Heart right ventricle (tissue), 16 donors: ENCODE measurements around the gene HOTAIR. TPM values are rescaled to one million over a fixed set of nuclear protein-coding genes. Genes with fewer than 3 reads are reported as not detected.

Experiments used
- ATAC-seq, 8 donors: fragments of 200-7000 bp; cut with Tn5 transposase; one replicate each; pipeline ENCODE4 v1.9.1; 2020; ENCODE audit warnings: mild to moderate bottlenecking in 8 of 8, moderate library complexity in 8 of 8, moderate number of reproducible peaks in 1 of 8
- DNase-seq, 2 donors: peaks; one replicate each; pipeline ENCODE4 v3.0.0-alpha.2; 2020
- H3K27ac ChIP-seq, 10 donors: fragments of 200-600 bp; sonication (generic) in 2 of 10; one replicate each; pipeline versions ENCODE4 v1.5.0 to v1.8.0; 2020 to 2022; ENCODE audit warnings: mild to moderate bottlenecking in 3 of 10
- H3K27me3 ChIP-seq, 7 donors: fragments of 200-600 bp; one replicate each; pipeline ENCODE4 v1.8.0; 2021 to 2022; ENCODE audit warnings: mild to moderate bottlenecking in 2 of 7
- H3K36me3 ChIP-seq, 9 donors: fragments of 200-600 bp; sonication (generic) in 1 of 9; one replicate each; pipeline versions ENCODE4 v1.5.0 to v1.8.0; 2020 to 2022; ENCODE audit warnings: mild to moderate bottlenecking in 2 of 9
- H3K4me1 ChIP-seq, 9 donors: fragments of 200-600 bp; sonication (generic) in 1 of 9; one replicate each; pipeline versions ENCODE4 v1.5.0 to v1.8.0; 2020 to 2022; ENCODE audit warnings: mild to moderate bottlenecking in 4 of 9
- H3K4me3 ChIP-seq, 10 donors: fragments of 200-600 bp; sonication (generic) in 2 of 10; one replicate each; pipeline versions ENCODE4 v1.5.0 to v1.8.0; 2020 to 2022; ENCODE audit warnings: mild to moderate bottlenecking in 7 of 10, moderate library complexity in 2 of 10
- H3K9me3 ChIP-seq, 11 donors: fragments of 200-600 bp in 10 of 11; sonication (generic) in 2 of 11; one replicate each; pipeline versions ENCODE4 v1.5.0 to v1.8.0; 2013 to 2022; ENCODE audit warnings: mild to moderate bottlenecking in 2 of 11, control low read depth in 1 of 11, moderate library complexity in 1 of 11
- WGBS, 2 donors: extraction: QIAGEN DNeasy Blood & Tissue Kit; methylation state at CpG; one replicate each; pipeline ENCODE4 v1.1.7; 2013; ENCODE audit warnings: inconsistent platforms in 1 of 2; 5-methylcytosine and 5-hydroxymethylcytosine counted together
- intact Hi-C, 10 donors: fragments of 100-400 bp; cut with DNase I; formaldehyde crosslinking; loops; one replicate each; pipeline versions ENCODE4 v1.11.1 to v1.14.2; 2022
- polyA plus RNA-seq, 2 donors: library from polyadenylated mRNA; stranded (reverse); fragments of 200-250 nt; gene quantifications; one replicate each; pipeline ENCODE4 v1.2.3, GENCODE V29; 2013
- total RNA-seq, 10 donors: library from RNA; stranded (reverse); fragmentation: NEBNext Ultra II Directional in 3 of 10; extraction: Animal tissue kit (Norgen Biotek cat#: 25700) in 3 of 10; gene quantifications; one replicate each; pipeline versions ENCODE4 v1.2.1 to v1.2.4, GENCODE V29; 2021 to 2023
- TF ChIP-seq, protein P1 (sequence below), 9 donors: fragments of 200-600 bp; sonication (generic) in 2 of 9; IDR thresholded peaks; one replicate each; pipeline versions ENCODE4 v1.5.0 to v1.8.0; 2021 to 2022; ENCODE audit warnings: antibody characterized with exemption in 9 of 9, mild to moderate bottlenecking in 5 of 9, moderate library complexity in 1 of 9
- donor health status: Arrhythmogenic right ventricular cardiomyopathy.
- donor health status: ischemic (EF 13 %, LVEDD 7.1; RV severe dilation, severe dysfunction).
- donor health status: healthy with polysubstance abuse.
- donor health status: DM: no; HTN: yes; CAD: no.
- donor health status: DM: no; HTN: no; CAD: no.
- donor health status: ischemic (EF 25% LVEDD 6.9; RV normal size, moderate dysfunction).
- donor health status: ischemic (EF 25% LVEDD 5.7; RV mildly dilated, moderate dysfunction).
- donor health status: healthy.
- donor health status: DM: yes; HTN: yes; CAD: no.
- donor health status: Ischemic cardiomyopathy.
- donor health status: ischemic (EF 35%, LVEDD 5.7; RV mildly dilated, moderate dysfunction).
- donor health status: nonischemic (EF 11% LVEDD 7.7; RV severe dilation, severe dysfunction).
- donor health status: DM: yes; HTN: yes; CAD: no.
- donor health status: PGD.
- donor health status: ischemic (EF 29% LVEDD 5.4; RV normal size, mild dysfunction).
- donor health status: nonischemic (EF 23%, LVEDD 6.1; RV moderate dilation, normal function).

Gene HOTAIR
- total and polyA plus RNA-seq, 12 donors: not detected

DNA sequence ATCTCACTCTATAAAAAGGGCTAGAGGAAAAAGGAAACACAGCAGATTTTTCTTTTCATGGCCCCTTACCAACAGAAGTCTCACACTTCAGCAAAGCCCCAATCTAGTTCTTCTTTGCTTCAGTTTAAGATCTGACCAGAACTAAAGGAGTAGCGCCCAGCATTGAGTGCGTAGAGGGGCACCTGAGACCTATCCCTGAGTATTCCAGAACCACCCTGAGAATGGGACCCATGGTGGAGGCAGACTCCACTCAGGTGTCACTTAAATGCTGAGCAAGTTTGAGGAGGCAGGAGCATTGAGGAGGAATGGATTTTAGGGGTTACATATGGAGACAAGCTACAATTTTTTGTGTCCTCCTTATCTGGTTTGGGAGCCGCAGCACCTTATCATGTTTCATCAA is 3.6 kb downstream of the HOTAIR start:
- Histone ChIP-seq H3K36me3 (no peaks in the 10 kb centered on the region), H3K9me3 (no peaks in the 10 kb centered on the region), H3K4me1 (peaks cover 2 to 35% (median 16%) of the 10 kb centered on the region in 9 donors), H3K4me3 (no peak overlapping the region), H3K27ac (no peak overlapping the region), H3K27me3 (peaks cover 72 to 100% (median 100%) of the 10 kb centered on the region in 7 donors)
- 53 to 68% methylated on average over 3 of the region's 3 CpGs for WGBS, 2 donors
- TF ChIP-seq, protein P1, sequence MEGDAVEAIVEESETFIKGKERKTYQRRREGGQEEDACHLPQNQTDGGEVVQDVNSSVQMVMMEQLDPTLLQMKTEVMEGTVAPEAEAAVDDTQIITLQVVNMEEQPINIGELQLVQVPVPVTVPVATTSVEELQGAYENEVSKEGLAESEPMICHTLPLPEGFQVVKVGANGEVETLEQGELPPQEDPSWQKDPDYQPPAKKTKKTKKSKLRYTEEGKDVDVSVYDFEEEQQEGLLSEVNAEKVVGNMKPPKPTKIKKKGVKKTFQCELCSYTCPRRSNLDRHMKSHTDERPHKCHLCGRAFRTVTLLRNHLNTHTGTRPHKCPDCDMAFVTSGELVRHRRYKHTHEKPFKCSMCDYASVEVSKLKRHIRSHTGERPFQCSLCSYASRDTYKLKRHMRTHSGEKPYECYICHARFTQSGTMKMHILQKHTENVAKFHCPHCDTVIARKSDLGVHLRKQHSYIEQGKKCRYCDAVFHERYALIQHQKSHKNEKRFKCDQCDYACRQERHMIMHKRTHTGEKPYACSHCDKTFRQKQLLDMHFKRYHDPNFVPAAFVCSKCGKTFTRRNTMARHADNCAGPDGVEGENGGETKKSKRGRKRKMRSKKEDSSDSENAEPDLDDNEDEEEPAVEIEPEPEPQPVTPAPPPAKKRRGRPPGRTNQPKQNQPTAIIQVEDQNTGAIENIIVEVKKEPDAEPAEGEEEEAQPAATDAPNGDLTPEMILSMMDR (IDR thresholded peaks at IDR 0.05): no peak
- intact Hi-C loops: no loop called here
- no peak for ATAC-seq
- DNase-seq: no peak

DNA sequence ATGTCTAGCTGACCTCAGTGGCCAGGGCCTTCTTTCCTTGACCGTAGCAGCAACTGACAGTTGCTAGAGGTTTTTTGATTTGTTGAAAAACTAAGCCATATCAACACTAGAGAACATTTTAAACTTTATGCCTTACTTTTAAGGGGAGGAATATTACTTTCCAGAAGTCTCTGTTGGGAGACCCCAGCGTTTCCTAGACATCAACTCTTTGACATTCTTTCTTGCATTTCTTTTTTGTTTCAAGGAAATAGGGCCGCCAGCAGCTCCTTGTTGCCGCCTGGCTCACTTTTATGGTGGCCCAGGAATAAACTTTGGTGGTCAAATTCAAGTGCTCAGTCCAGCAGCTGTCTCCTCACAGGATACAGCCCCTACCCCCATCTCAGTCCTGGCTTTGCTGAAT is 4.3 kb downstream of the HOTAIR start:
- ATAC-seq: no peak
- H3K36me3 ChIP-seq: no peaks in the 10 kb centered on the region
- H3K4me1 ChIP-seq: peaks cover 2 to 39% (median 16%) of the 10 kb centered on the region in 9 donors
- H3K9me3 ChIP-seq: no peaks in the 10 kb centered on the region
- H3K4me3 ChIP-seq: no peak overlapping the region
- 15 to 25% methylated on average over 4 of the region's 4 CpGs for WGBS, 2 donors
- peaks cover 70 to 100% (median 100%) of the 10 kb centered on the region in 7 donors for H3K27me3 ChIP-seq
- no peak overlapping the region for H3K27ac ChIP-seq
- intact Hi-C loops: no loop called here
- TF ChIP-seq, protein P1 (IDR thresholded peaks at IDR 0.05): no peak
- no peak for DNase-seq

DNA sequence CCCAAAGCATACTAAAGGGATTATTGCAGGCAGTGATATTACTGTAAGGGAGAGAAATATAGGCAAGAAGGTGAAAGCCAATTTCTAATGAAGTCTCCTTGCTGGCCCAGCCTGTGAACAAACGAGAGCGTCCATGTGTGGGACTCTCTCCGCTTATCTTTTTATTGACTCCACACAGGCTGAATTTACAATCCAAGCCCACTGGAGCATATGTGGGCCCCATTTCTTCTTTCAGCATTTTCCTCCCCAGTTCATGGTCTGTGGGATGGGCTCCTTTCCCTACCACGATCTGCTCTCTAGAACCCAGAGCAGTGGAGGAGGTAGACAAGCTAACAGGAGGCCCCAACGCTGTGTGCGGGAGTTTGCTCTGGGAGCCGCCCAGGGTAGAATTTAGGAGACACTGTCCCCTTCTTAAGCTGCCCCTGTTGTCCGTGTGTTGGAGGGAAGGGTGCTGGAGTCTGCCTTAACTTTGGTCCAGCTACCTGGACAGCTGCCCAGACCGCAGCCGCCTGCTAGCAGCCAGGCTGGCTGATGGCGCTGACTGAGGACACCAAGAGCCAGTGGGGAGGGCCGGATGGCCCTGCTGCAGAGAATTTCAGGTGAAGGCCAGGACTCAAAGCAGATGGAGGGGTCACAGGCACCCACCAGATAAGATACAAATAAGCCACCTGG is 5.0 kb downstream of the HOTAIR start:
- DNase-seq: no peak
- TF ChIP-seq, protein P1 (IDR thresholded peaks at IDR 0.05): no peak
- 12 to 17% methylated on average over 12 of the region's 12 CpGs for WGBS, 2 donors
- Histone ChIP-seq H3K9me3 (no peaks in the 10 kb centered on the region), H3K27ac (no peak overlapping the region), H3K4me3 (no peak overlapping the region), H3K4me1 (peaks cover 0 to 31% (median 9%) of the 10 kb centered on the region in 9 donors), H3K27me3 (peaks cover 69 to 100% (median 100%) of the 10 kb centered on the region in 7 donors), H3K36me3 (no peaks in the 10 kb centered on the region)
- no peak for ATAC-seq
- intact Hi-C loops: no loop called here

DNA sequence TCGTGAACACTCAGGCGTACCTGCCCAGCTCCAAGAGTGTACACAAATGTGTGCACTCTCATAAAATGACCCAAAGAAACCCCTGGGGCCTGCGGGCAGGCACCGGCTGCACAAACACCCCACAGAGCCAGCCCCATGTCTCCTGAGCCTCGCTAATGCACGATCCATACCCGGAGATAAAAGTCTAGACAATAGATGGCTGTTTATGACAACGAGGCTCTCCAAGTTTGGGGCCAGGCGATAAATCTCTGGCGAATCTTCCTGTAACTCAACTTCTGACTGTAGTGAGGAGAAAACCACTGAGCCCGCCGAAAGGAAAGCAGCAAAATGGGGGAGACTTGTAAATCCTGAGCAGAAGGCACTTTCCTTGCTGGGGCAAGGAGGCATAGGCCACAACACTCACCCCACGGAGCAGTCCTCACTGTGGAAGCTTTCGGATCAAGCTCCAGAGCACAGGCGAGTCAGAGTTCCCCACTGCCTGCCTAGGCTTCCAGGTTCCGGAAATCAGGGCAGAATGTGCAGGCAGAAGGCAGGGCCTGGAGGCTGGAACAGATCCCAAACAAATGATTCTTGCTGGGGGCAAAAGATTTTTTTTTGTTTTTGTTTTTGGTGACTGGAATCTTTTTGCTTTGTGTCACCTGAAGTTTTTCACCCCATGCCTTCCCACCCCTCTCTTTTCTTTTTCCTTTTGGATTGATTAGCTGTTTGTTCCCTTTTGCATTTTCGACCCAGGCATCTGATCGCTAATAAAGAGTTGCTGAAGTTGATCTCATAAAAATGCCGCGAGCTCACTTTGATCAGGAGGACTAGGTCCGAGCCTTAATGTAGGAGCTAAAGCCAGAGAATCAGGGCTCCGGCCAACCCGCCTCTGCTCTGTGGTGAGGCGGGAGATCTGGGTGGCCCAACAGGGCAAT is 6.3 kb downstream of the HOTAIR start:
- Histone ChIP-seq H3K36me3 (no peaks in the 10 kb centered on the region), H3K27me3 (peaks cover 64 to 100% (median 100%) of the 10 kb centered on the region in 7 donors), H3K4me1 (peaks cover 0 to 22% (median 2%) of the 10 kb centered on the region in 9 donors), H3K27ac (no peak overlapping the region), H3K9me3 (no peaks in the 10 kb centered on the region), H3K4me3 (no peak overlapping the region)
- TF ChIP-seq, protein P1 (IDR thresholded peaks at IDR 0.05): no peak
- intact Hi-C loops: no loop called here
- WGBS, 2 donors: 15 to 17% methylated on average over 24 of the region's 24 CpGs
- DNase-seq (no peak), ATAC-seq (no peak)
